Measurements from ENCODE around the gene UBXN6. TPM values are rescaled to one million over a fixed set of nuclear protein-coding genes. Genes with fewer than 3 reads are reported as not detected.

The UBXN6 gene
- total RNA-seq, 2 donors from 2014 or later = 31.2 to 36.9 TPM

DNA sequence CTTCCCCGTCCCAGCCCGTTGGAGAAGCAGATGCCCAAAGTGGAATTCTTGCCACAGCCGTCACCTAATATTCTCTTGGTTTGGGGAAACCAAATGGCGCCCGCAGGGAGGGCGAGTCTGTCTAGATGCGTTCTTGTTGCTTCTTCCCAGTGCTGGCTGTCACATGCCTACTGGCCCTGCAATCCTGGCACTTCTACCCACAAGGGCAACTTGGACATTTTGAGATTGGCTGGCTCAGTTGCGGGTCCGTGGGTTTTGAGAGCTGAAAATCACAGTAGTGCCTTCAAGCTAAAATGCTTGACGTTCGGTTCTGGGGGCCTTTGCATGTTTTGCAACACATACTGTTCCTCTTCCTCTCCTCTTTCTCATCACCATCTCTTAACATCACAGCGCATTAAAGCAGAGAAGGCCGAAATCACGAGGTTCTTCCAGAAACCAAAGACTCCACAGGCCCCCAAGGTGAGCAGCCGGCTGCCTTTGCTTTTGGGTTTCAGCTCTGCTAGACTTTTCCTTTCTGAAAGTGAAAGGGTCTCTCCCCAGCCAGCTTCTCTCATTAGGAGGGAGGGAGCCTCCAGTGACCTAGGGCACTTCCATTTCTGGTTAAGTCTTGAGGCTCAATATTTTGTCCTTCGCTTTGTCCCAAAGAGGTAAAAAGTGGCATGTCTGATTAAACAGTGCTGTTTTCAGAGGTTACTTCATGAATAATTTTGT, 34.0 kb downstream of the UBXN6 start:
- H3K27me3 Mint-ChIP-seq (ENCODE audit: insufficient read depth) = no peaks in the 10 kb centered on the region
- H3K9me3 Mint-ChIP-seq = no peaks in the 10 kb centered on the region
- TF ChIP-seq, protein P1, sequence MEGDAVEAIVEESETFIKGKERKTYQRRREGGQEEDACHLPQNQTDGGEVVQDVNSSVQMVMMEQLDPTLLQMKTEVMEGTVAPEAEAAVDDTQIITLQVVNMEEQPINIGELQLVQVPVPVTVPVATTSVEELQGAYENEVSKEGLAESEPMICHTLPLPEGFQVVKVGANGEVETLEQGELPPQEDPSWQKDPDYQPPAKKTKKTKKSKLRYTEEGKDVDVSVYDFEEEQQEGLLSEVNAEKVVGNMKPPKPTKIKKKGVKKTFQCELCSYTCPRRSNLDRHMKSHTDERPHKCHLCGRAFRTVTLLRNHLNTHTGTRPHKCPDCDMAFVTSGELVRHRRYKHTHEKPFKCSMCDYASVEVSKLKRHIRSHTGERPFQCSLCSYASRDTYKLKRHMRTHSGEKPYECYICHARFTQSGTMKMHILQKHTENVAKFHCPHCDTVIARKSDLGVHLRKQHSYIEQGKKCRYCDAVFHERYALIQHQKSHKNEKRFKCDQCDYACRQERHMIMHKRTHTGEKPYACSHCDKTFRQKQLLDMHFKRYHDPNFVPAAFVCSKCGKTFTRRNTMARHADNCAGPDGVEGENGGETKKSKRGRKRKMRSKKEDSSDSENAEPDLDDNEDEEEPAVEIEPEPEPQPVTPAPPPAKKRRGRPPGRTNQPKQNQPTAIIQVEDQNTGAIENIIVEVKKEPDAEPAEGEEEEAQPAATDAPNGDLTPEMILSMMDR (conservative IDR thresholded peaks at IDR 0.05) = no peak
- H3K4me3 Mint-ChIP-seq = no peak overlapping the region
- 95 to 97% methylated on average over 9 to 16 of the region's 16 CpGs for WGBS, 2 experiments (ENCODE audit: insufficient coverage in 1 of 2, insufficient read length in 1 of 2)
- Histone ChIP-seq H3K9ac (ENCODE audit: extremely low read depth, low read length, poor library complexity, severe bottlenecking) (no peak overlapping the region), H3K36me3 (ENCODE audit: control insufficient read depth, insufficient read depth, low read length) (peaks cover 59% of the 10 kb centered on the region), H3K27ac (ENCODE audit: low read depth, low read length) (no peak overlapping the region), H3K27me3 (ENCODE audit: control insufficient read depth, insufficient read depth, low read length, poor library complexity, severe bottlenecking) (no peaks in the 10 kb centered on the region), H3K9me3 (ENCODE audit: control insufficient read depth, low read length) (no peaks in the 10 kb centered on the region), H3K4me1 (ENCODE audit: control insufficient read depth, insufficient read depth, low read length) (no peaks in the 10 kb centered on the region), H3K4me3 (ENCODE audit: low read length) (no peak overlapping the region)
- peak overlapping the region; percentile 1 for H3K27ac Mint-ChIP-seq
- H3K36me3 Mint-ChIP-seq (ENCODE audit: low read depth) = peaks cover 50% of the 10 kb centered on the region
- H3K4me1 Mint-ChIP-seq = no peaks in the 10 kb centered on the region
- DNase-seq = no peak

DNA sequence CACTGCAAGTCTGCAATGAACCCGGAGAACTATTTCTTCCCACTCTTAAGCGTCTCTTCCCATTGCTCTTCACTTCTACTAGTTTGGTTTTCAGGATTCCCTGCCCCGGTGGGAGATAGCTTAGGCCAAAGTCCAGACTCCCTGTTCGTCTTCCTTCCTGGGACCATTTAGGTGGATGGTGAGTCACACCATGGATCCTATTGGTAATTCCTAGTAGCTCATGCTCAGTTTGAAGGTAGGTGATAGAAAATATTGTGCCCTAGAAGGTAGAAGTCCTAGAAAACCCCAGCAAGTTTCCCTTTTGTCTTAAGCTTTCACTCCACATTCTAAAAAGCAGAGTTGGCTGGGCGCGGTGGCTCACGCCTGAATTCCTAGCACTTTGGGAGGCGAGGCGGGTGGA, 41.3 kb downstream of the UBXN6 start:
- Histone ChIP-seq H3K27ac (ENCODE audit: low read depth, low read length) (no peak overlapping the region), H3K4me1 (ENCODE audit: control insufficient read depth, insufficient read depth, low read length) (peaks cover 10% of the 10 kb centered on the region), H3K36me3 (ENCODE audit: control insufficient read depth, insufficient read depth, low read length) (peaks cover 68% of the 10 kb centered on the region), H3K4me3 (ENCODE audit: low read length) (peak overlapping the region; percentile 60), H3K9ac (ENCODE audit: extremely low read depth, low read length, poor library complexity, severe bottlenecking) (no peak overlapping the region), H3K27me3 (ENCODE audit: control insufficient read depth, insufficient read depth, low read length, poor library complexity, severe bottlenecking) (no peaks in the 10 kb centered on the region), H3K9me3 (ENCODE audit: control insufficient read depth, low read length) (no peaks in the 10 kb centered on the region)
- no peak overlapping the region for H3K4me3 Mint-ChIP-seq
- TF ChIP-seq, protein P1 (conservative IDR thresholded peaks at IDR 0.05) = no peak
- peaks cover 52% of the 10 kb centered on the region for H3K36me3 Mint-ChIP-seq (ENCODE audit: low read depth)
- peaks cover 7% of the 10 kb centered on the region for H3K9me3 Mint-ChIP-seq
- WGBS, 2 experiments (ENCODE audit: insufficient coverage in 1 of 2, insufficient read length in 1 of 2) = 76 to 86% methylated on average over 4 to 9 of the region's 9 CpGs
- H3K27me3 Mint-ChIP-seq (ENCODE audit: insufficient read depth) = no peaks in the 10 kb centered on the region
- H3K4me1 Mint-ChIP-seq = peaks cover 21% of the 10 kb centered on the region
- H3K27ac Mint-ChIP-seq = no peak overlapping the region
- DNase-seq = no peak

DNA sequence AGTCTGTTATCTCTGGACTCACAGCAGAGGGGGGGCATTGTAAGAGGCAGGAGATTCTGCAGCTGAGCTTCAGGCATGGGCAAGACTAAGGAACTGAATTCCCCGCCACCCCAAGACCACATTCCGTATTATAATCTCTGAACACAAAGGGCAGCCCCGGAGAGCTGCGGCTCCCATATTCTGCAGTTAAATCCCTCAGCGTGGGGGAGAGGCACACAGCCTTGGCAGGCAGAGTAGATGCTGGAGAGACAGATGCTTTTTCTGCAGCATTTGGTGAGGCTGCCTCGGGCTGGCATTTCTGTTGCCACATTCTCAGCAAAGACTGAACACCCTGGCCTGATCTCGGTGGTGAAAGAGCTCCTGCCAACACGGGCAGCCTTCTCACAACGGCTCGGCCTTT, 42.2 kb downstream of the UBXN6 start:
- Histone ChIP-seq H3K27me3 (ENCODE audit: control insufficient read depth, insufficient read depth, low read length, poor library complexity, severe bottlenecking) (no peaks in the 10 kb centered on the region), H3K27ac (ENCODE audit: low read depth, low read length) (peak overlapping the region; percentile 27), H3K4me3 (ENCODE audit: low read length) (peak overlapping the region; percentile 56), H3K36me3 (ENCODE audit: control insufficient read depth, insufficient read depth, low read length) (peaks cover 64% of the 10 kb centered on the region), H3K9me3 (ENCODE audit: control insufficient read depth, low read length) (no peaks in the 10 kb centered on the region), H3K4me1 (ENCODE audit: control insufficient read depth, insufficient read depth, low read length) (peaks cover 10% of the 10 kb centered on the region), H3K9ac (ENCODE audit: extremely low read depth, low read length, poor library complexity, severe bottlenecking) (peak overlapping the region; percentile 43)
- H3K27me3 Mint-ChIP-seq (ENCODE audit: insufficient read depth) = no peaks in the 10 kb centered on the region
- peaks cover 7% of the 10 kb centered on the region for H3K9me3 Mint-ChIP-seq
- peak overlapping the region; percentile 37 for H3K4me3 Mint-ChIP-seq
- peaks cover 21% of the 10 kb centered on the region for H3K4me1 Mint-ChIP-seq
- TF ChIP-seq, protein P1 (conservative IDR thresholded peaks at IDR 0.05) = no peak
- WGBS, 2 experiments (ENCODE audit: insufficient coverage in 1 of 2, insufficient read length in 1 of 2) = 66 to 69% methylated on average over 9 to 10 of the region's 10 CpGs
- H3K27ac Mint-ChIP-seq = peak overlapping the region; percentile 93
- H3K36me3 Mint-ChIP-seq (ENCODE audit: low read depth) = peaks cover 53% of the 10 kb centered on the region
- peak; percentile 72 for DNase-seq
